VCaP (cell line): ENCODE measurements around the gene GFRA1.
A peak's percentile ranks its signal among the peaks of the same experiment; 100 is the strongest.
"Not testable (repeated sequence)": the region's sequence is repeated elsewhere in the genome, so short reads cannot be mapped to it uniquely, and the experiment has no call there.

Source experiments
- H3K27ac ChIP-seq: fragments of 450-650 bp; 2 replicates; pipeline ENCODE4 v1.5.1; 2017
- CTCF ChIP-seq: fragments of 450-650 bp; conservative IDR thresholded peaks from 2 replicates; pipeline ENCODE4 v1.5.1; 2017; ENCODE audit warnings: mild to moderate bottlenecking, moderate library complexity

The GFRA1 gene

DNA sequence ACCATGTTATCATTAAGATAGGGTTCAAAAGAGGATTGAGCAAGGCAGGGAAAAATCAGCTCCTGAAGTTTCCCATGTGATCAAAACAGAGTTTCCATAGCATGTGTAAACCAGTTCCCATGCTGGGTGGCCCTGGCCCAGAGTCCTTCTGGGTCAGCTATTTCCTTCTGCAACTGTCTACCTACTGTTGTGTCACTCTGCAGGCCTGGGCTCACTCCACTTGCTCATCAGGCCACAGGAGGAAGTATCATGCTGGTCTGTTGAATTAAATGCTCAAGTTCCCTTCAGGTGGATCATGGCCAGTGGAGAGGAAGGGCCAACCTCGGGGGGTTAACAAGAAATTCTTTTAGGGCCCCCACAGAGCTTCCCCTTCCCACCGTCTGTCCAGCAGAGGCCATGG lies 104.7 kb downstream of the GFRA1 start:
- TF ChIP-seq CTCF: no peak
- 0 out of 2 replicates have a peak overlapping the region, but pooled peaks have one; percentile 10 for H3K27ac ChIP-seq

- H3K27ac ChIP-seq: not testable (repeated sequence)
Observed at GRCh38 chr10:116165941-116166340, 107.1 kb downstream of the GFRA1 start.

- no peak overlapping the region for H3K27ac ChIP-seq
- TF ChIP-seq CTCF: no peak
Observed at GRCh38 chr10:116164291-116164690, 108.7 kb downstream of the GFRA1 start.

DNA sequence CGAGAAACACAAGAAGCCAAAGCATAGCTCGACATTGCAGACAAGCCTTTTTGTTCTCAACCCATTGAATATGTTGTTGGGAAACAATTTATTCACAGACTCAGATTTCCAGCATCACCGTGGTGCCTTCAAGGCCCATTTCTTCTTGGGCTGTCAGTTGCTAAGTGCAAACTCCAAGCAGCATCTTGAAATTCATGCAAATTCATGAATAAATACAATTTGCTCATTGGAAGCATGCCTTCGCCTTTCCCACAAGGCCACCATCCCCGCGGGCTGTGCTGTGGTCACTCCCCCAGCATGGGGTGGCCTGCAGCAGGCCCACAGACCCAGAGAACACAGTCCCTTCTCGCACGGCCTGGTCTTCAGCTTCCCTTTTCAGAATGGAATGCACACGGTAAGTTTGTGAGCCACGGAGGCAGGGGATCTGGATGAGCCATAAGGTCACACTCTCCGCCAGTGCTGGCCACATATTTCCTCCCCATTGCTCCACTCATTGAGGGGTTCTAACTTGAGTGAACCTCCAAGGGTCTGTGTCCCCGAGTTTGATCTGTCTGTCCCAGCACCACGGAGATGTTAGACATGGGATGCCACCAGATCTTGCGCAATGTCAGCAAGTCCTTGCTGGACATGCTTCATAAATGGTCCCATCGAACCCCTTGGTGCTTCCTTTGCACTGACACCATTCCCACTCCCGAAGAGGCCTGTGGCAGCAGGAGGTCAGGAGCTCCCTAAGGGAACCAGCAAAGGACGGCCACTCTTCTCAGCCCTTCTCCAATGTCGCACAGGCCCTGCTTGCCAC lies 109.5 kb downstream of the GFRA1 start:
- no peak overlapping the region for H3K27ac ChIP-seq

DNA sequence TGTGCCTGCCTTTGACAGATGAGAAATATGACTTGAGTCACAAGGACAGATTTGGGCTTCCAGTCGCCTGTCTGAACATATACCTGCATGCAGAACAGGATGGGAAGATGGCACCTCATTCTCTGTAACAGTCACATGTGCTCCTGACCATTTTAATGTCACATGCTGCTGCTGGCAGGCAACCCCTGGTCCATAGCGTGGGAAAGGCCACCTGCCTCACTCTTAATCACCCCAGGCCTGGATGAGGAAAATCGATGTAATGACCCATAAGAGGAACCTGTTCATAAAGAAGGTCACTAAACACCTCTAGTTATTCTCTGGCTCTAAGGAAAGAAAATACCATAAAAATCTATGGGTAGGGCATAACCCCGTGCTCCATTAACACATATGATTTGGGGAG lies 110.2 kb downstream of the GFRA1 start:
- no peak overlapping the region for H3K27ac ChIP-seq
- TF ChIP-seq CTCF: no peak

More for the DNA sequence above, 109.5 kb downstream of the GFRA1 start:
- TF ChIP-seq CTCF: no peak

- no peak overlapping the region for H3K27ac ChIP-seq
- TF ChIP-seq CTCF: no peak
Observed at GRCh38 chr10:116160271-116160670, 112.7 kb downstream of the GFRA1 start.

DNA sequence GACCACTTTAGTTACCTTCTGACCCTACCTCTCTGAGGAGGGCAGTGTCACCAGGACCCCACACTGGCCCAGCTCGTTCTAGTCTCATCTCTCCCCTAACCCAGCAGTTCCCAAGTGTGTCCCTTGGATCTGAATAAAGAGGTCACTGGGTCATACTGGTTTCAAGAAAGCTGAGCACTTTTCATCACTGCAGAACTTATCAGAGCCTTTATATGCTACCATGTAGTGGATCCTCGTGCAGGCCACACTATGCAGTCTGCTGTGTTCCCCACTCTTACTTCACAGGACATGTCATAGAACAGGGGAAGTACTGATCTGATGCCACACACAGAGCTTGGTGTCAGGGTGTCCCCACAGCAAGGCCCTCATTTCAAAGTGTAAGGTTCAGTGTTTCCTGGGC lies 113.8 kb downstream of the GFRA1 start:
- no peak overlapping the region for H3K27ac ChIP-seq
- no peak for TF ChIP-seq CTCF

DNA sequence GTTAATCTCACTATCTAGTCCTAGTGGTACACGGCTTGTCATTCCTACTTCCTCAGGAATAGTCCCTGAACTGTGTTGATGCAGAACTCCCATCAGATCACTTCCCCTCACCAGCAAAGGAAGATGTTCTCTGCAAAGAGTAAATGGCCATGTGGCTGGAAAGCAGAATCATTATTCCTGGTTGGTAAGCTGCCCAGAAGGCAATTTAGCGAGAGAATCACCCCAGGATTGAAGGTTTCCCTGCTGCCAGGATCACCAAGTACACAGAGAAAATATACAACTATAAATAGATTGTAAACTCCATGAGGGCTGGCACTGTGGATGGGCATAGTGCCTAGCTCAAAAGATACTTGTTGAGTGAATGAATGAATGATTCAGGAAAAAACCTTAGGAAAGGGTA lies 115.0 kb downstream of the GFRA1 start:
- H3K27ac ChIP-seq: no peak overlapping the region
- TF ChIP-seq CTCF: no peak
